OCI-LY7 (cell line): ENCODE data around the gene MED15.

ENCODE experiments used
- EZH2phosphoT487 ChIP-seq: fragments of 200-600 bp; sonication (generic); IDR thresholded peaks from 2 replicates; pipeline ENCODE4 v1.6.1; 2018; ENCODE audit warnings: low read depth, borderline replicate concordance, mild to moderate bottlenecking, mixed run types, antibody characterized with exemption, low read length, moderate library complexity, mixed read lengths
- TF ChIP-seq, protein P1 (sequence below): fragments of 200-600 bp; sonication (generic); conservative IDR thresholded peaks from 2 replicates; pipeline ENCODE4 v1.5.1; 2014; ENCODE audit warnings: mild to moderate bottlenecking, antibody characterized with exemption, low read length, moderate library complexity, mixed read lengths

DNA sequence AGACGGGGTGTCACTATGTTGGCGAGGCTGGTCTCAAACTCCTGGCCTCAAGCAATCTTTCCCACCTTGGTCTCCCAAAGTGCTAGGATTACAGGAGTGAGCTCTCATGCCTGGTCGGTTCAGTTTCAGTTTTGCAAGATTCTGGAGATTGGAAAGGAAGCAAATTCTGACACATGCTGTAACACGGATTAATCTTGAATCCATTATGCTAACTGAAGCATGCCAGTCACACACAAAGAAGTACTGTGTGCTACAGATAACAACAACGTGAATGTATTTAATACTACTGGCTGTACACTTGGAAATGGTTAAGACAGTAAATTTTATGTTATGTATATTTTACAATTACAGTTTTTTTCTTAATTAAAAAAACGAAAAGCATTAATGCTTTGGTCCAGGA is 107.6 kb downstream of the MED15 start:
- TF ChIP-seq, protein P1, sequence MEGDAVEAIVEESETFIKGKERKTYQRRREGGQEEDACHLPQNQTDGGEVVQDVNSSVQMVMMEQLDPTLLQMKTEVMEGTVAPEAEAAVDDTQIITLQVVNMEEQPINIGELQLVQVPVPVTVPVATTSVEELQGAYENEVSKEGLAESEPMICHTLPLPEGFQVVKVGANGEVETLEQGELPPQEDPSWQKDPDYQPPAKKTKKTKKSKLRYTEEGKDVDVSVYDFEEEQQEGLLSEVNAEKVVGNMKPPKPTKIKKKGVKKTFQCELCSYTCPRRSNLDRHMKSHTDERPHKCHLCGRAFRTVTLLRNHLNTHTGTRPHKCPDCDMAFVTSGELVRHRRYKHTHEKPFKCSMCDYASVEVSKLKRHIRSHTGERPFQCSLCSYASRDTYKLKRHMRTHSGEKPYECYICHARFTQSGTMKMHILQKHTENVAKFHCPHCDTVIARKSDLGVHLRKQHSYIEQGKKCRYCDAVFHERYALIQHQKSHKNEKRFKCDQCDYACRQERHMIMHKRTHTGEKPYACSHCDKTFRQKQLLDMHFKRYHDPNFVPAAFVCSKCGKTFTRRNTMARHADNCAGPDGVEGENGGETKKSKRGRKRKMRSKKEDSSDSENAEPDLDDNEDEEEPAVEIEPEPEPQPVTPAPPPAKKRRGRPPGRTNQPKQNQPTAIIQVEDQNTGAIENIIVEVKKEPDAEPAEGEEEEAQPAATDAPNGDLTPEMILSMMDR = no peak
- no peak for TF ChIP-seq EZH2phosphoT487
